GM19023 (cell line): ENCODE results near the gene KLRK1.
"Not testable (repeated sequence)": the region's sequence is repeated elsewhere in the genome, so short reads cannot be mapped to it uniquely, and the experiment has no call there.

Experiments
- ATAC-seq: cut with Tn5 transposase; IDR thresholded peaks from one replicate; pipeline ENCODE4 v1.9.1; 2021; ENCODE audit warnings: mild to moderate bottlenecking, moderate library complexity; ENCODE audit not compliant: unreplicated experiment

KLRK1 gene

DNA sequence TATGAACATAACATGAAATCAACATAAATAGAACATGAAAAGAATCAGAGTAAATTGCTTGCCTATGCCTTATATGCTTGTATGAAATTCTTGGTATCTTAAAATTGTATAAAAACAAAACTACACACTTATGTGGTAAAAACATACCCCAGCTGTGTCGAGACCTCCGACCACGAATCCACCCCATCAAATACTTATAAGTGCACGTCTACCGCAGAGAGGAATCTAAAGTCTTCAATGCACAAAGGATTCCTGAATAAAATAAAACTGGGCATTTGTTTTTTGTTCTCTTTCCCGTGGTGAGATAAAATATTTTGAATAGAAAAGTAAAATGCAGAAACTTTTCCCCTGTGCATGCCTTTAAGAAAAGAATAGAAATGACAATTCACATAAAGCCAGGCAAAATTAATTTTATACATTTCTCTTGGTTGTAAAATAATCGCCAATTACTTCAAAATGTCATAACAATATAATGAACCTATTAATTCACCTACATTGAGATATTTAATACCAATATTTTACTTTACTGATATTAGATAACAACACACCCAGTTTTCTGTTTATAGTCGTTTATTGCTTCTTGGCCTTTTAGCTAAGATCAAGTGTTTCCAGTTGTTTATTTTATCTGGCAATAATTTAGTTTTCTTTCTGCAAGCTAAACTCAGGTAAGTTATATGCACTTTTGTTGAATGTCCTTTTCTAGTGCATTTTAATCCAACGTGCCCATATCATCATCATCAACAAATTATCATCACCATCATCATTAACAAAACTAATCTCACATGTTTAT, 1.0 kb downstream of the KLRK1 start:
- no peak for ATAC-seq

DNA sequence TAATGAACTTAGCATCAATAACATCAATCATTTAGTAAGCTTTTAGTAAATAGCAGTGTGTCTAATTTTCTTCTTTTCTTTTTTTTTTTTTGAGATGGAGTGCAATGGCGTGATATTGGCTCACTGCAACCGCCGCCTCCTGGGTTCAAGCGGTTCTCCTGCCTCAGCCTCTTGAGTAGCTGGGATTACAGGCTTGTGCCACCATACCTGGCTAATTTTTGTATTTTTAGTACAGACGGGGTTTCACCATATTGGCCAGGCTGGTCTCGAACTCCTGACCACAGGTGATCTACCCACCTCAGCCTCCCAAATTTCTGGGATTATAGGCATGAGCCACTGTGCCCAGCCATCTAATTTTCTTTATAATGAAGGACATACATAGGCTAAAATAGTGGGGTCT, 2.3 kb downstream of the KLRK1 start:
- not testable (repeated sequence) for ATAC-seq

DNA sequence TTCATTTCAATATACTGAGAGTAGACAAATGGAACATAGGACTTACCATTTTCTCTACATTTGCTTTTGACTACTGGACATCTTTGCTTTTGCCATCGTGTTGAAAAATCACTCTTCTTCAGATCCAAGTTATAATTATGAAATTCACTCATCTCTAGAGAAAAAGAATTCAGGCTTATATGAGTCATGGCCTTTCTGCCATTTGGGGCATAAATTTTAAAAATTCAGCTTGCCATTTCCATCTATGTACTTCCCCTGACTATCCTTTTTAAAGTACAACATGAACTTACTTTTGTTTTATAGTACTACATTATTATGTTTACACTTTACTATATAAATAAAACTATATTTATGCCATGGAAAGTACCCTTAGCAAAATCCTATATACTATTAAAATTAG, 3.0 kb downstream of the KLRK1 start:
- ATAC-seq: no peak

DNA sequence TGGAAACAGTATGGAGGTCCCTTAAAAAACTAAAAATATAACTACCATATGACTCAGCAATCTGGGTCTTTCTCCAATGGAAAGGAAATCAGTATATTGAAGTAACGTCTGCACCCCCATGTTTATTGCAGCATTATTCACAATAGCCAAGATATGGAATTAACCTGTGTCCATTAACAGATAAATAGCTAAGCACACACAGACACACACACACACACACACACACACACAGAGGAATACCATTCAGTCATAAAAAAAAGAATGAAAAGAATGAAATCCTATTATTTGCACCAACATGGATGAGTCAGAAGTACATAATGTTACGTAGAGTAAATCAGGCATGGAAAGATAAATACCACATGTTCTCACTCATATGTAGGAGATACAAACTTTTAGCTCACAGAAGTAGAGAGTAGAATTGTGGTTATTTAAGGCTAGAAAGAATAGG, 4.7 kb downstream of the KLRK1 start:
- ATAC-seq: no peak

DNA sequence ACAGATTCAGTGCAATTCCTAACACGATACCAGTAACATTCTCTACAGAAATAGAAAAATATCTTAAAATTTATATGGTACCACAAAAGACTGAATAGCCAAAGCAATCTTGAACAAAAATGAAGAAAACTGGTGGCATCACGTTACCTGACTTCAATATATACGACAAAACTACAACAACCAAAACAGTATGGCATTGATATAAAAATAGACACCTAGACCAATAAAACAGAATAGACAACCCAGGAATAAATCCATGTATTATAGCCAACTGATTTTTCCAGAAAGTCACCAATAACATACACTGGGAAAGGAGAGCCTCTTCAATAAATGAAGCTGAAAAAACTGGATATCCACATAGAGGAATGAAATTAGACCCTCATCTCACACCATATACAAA, 5.7 kb downstream of the KLRK1 start:
- no peak for ATAC-seq

DNA sequence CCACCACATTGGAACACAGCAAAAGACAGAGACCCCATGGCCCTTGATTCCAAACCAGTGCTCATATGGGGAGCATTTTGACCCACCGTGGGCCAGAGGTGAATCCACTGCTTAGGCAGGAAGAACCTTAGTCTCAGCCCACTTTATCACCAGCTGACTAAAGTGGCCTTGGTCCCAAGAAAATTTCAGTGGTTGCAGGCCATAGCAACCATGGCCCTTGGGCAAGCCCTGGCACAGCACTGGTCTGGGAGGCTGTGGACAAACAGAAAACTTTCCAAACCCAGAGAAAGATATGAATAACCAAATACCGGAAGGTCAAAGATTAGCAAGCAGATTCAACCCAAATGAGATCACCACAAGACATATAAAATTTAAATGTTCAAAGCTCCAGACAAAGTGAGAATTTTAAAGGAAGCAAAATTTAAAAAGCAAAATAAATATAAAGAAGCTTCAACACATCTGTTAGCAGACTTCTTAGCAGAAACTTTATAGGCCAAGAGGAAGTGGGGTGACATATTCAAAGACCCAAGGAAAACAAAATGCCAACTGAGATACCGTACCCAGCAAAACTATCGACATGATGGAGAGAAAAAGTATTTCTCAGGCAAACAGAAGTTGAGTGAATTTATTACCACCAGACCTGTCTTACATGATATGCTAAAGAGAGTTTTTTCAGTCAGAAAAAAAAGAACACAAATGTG, 7.8 kb downstream of the KLRK1 start:
- no peak for ATAC-seq

DNA sequence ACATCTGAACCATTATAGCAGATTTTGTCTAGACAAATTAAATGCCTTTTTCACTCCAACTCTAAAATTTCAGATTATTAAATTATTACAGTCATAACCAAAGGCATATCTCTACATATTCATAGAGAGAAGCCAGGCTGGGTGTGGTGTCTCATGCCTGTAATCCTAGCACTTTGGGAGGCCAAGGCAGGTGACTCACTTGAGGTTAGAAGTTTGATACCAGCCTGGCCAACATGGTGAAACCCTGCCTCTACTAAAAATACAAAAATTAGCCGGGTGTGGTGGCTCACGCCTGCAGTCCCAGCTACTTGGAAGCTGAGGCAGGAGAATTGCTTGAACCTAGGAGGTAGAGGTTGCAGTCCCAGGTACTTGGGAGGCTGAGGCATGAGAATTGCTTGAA, 11.1 kb downstream of the KLRK1 start:
- ATAC-seq: not testable (repeated sequence)

DNA sequence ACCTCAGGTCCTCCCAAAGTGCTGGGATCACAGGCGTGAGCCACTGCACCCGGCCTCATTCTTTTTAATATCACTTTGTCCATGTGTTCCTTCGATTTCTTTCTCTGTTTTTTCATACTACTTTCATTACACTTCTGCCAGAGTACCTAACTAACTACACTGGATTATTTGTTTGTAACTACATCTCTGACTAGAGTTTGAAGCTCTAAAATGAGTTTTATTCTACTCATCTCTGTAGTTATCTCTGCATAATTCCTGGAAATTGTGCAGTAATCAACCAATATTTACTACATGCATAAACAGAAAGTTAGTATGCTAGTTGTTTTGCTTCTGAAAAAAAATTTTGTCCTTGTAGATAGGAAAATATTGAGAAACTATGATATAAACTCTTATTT, 15.2 kb downstream of the KLRK1 start:
- no peak for ATAC-seq

DNA sequence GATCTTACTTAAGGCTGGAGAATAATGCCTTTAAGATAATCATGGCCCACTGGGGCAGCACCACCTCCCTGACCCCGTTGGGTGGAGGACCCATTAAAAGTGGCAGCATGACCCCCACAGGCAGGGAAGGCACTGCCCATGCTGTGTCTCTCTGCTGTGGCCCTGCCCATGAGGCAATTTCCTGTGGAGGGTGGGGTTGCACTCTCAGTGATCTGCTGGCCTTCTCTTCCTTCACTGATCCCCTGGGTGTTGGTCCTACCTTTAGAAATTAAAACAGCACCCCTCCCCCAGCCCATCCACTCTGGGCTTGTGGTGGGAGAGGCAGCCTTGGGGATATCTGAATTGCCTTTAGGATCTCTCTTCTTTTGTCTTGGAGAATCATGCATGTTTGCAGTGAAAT, 17.3 kb downstream of the KLRK1 start:
- no peak for ATAC-seq

DNA sequence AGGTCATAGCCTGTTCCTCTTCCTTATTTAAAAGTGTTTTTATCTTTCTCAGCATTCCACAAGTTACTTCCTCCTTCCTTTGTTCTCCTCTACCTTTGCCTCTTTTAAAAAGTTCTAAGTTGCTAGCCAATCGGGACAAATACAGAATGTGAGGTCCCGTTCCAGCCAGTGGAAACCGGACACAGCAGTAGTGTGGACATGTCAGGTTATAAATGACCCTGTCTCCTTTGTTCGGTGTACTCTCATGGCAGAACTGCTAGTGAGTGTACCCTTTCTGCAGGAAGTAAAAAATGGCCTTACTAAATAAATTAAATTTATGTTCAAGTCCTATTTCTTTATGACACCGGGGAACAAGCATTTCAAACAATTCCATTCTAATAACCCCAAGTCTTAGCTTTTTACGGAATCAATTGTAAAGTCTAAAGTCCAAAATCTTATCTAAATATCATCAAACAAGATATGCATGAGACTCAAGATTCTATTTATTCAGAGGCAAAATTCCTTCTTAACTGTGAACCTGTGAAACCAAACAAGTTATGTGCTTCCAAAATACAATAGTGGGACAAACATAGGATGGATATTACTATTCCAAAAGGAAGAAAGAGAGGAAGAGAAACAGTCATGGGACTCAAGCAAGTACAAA, 17.8 kb downstream of the KLRK1 start:
- ATAC-seq: not testable (repeated sequence)

DNA sequence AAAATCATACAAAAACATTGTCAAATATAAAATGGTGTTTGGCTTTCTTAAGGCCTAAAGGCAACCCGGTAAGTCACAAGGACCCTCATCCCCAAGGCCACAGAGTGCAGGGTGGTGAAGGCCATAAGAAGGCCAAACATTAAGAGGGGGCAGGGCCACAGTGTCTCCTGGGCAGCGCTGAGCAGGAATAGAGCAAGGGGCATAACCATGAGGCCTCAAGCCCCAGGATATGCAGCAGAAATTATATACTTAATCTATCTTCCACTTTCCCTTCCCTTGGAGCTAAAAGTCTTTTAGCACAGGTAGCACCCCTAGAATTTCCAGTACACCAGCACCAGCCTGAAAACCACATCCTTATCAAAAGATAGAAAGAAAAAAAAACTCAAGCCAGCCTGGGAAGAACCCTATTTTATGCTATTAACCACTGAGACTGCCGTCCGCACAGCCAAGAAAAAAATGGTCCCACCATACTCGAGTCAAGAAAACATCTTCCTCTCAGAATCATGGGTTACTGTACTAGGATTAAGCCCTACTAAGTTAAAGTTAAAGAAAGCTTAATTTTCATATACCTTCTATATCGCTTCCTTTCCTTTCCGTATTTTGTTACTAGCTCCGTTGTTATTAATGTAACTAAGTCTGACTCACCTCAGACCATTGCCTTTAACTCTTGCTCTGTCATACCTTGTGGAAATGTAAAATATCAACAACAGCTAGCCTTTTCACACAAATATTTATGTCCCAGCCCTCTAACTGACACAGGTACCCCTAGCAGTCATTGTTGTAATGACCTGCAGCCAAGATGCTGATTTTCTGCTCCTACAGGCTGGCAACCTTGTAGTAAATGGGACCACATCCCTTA, 20.1 kb downstream of the KLRK1 start:
- ATAC-seq: no peak

DNA sequence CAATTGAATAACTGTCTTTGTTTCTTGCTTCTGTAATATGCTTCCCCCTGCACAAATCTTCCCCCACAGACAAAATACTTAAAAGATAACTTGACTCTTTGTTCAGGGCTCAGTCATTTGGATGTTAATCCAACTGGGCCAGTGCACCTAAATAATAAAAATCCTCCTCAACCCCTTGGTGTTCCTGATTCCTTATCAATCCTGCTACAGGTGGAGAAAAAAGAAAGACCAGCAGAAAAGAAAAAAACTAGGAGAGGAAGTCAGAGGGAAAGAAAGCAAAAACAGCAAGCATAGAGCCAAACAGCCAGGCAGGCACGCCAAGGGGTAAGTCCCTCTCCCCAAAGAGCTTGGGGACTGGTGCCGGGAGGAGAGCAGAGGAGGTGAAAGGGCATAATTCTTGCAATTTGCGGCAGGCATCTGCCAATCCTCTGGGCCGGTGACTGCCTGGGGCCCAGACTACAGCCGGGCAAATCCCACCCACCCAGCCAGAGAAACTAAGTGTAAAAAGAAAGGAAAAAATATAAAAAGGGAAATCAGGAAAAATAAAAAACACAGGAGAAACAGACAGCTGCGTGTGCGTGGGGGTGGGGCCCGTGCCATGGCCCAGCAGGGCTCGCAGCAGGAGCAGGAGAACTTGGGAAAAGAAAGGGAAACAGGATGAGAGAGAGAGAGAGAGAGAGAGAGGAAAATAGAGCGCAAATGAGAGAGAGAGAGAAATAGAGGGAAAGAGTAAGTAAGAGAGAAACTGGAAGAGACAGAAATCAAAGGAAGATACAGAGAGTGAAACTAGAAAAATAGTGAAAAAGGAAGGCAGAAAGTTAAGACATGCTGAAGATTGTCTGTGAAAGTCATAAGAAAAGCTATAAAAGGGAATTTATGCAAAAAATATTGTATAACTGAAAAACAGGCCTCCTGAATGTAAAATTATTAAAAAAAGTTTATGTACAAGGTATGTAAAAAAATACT, 21.4 kb downstream of the KLRK1 start:
- ATAC-seq: no peak

DNA sequence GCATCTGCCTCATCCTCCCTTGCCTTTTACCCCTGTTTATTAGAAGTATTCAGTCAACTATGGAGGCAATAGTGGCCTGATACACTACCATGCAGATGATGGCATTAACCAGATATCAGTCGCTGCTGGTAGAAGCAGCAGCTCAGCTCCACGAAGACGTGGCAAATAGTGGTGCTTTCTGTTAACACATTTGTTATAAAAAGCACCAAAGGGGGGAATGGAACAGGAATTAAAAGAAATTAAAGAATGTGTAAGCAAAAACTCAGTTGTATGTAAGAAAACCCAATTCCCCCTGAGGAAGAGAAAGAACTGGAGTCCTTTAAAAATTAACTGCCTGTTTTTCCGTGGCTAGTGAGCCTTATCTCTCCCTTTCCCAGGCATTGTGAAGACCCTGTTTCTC, 22.1 kb downstream of the KLRK1 start:
- ATAC-seq: not testable (repeated sequence)

DNA sequence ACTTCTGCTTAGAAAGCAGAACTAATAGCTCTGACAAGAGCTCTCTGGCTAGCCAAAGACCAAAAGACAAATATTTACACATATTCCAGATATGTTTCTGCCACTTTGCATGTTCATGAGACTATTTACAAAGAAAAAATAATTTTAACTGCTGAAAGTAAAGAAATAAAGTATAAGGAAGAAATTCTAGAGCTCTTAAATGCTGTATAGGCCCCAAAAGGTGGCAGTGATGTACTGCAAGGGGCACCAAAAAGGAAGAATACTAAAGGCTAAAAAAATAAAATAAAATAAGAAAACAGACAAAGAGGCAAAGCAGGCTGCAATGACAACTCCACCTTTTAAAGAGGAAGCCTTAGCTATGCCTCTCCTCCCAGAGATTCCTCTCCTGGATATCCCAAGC, 23.0 kb downstream of the KLRK1 start:
- no peak for ATAC-seq

DNA sequence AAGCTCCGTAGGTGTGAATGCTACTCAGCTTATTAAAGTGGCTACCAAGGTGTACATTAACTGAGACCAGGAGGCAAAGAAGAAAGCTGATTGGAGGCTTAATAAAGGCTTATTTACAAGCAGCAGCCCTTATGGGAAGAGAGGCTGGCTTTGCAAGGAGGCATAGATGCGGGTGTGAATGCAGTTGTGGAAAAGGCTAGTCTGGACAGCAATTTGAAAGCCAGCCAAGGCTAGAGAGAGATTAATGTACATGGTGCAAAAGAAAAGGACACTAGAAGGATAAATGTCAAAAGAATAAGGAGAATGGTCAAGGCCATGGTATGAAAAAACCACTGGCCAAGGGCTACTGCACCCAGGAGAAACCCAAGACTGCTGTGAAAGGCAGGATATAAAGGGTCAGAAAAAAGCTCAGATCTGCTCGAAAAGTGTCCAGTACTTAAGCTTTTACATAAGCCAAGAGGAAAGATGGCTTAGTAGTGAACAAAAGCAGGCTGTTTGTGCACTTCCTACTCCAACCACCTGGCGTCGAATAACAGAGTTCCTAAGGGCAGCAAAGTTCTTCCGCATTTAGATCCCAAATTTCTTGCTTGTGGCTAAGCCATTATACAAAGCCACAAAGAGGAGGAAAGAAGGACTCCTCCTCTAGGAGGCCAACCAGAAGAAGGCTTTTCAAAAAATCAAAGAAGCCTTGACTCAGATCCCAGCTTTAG, 24.0 kb downstream of the KLRK1 start:
- ATAC-seq: no peak

DNA sequence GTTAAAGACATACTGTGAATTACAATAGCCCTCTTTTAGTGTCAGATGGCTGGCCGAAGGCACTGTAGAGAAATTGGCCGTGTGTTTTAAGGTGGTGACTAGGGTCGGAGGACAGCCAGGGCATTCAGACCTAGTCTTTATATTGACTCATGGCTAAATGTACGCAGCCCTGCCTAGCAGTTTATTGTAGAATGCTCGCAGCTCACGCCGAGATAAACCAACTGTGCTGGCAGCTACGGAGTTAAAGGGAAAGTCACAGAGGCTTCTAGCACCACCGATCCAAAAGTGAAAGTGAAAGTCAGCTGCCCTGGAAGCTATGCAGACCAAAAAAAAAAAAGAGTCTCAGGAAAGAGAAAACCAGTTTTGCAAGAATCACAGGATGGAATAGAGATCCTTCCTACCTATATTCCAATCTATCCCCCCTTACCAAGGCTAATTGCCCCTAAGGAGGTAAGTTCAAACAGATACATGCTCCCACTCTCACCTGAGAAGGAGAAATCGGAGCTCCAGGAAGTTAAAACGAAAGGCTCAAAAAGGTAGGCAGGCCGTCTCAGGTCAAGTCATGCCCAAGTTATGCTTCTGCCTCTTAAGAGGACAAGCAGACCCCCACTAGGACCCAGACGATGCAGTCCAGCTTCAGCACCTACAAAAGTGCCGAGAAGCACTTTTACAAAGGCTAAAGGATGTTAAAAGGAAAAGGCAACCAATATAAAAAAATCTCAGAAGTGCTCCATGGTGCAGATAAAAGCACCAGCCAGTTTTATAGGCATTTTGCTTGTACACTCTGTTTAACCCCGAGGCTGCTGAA, 24.8 kb downstream of the KLRK1 start:
- peak; percentile 47 for ATAC-seq

DNA sequence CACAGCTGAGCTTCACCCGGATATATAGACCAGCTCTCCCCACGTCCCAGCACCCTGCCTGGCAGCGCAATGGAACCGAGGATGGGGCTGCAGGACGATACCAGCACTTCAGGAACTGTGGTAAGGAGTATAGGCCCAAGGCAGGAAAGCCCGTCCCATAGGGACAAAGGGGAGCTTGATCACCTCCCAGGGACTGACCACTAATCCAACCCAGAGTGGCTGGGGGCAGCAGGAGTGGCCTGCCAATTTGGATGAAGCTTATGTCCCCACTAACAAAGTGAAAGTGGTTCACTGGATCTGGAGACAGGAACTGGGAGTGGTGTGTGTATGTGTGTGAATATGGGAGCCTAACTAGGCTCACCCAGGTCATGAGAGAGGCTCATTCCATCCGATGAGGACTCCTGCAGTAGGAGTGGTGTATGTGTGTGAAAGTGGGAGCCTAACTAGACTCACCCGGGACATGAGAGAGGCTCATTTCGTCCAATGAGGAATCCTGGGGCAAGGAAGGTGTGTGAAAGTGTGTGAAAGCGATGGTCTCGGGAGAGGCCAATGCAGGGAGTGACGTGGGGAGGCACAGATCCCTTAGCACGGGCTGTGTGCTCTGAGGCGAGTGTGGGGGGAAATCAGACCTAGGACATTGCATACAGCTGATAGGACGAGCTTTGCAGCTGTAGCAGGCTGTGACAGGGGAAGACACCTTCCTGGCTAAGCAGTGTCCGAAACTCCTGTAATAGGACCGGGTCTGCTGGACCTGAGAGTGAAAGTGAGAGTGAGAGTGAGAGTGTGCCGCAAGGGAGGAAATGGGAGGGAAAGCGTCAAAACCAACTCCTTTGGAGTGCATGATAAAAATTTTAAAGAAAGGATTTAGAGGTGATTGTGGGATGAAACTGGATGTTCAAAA, 25.7 kb downstream of the KLRK1 start:
- ATAC-seq: peak; percentile 87

DNA sequence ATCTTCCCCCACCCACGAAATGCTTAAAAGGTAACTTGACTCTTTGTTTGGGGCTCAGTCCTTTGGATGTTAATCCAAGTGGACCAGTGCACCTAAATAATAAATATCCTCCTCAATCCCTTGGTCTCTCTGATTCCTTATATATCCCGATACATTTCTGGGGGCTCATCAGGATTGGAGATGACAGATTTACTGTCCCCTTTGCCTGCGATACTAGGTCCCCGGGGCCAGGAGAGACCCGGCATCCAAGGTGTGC, 26.3 kb downstream of the KLRK1 start:
- no peak for ATAC-seq
